IPS DF 6.9 (cell line): ENCODE results near the gene NUP85.

Source experiments
- DNase-seq: peaks from one replicate; pipeline ENCODE4 v3.0.0-alpha.2; 2013; ENCODE audit warnings: low read depth, low spot score
- H3K27ac ChIP-seq: one replicate; pipeline ENCODE4 v1.5.1; 2013; ENCODE audit warnings: low read length, control low read depth
- H3K27me3 ChIP-seq: 2 replicates; pipeline ENCODE4 v1.6.1; 2013; ENCODE audit warnings: mild to moderate bottlenecking, low read length; ENCODE audit not compliant: control insufficient read depth, insufficient read depth
- H3K36me3 ChIP-seq: 2 replicates; pipeline ENCODE4 v1.6.1; 2013; ENCODE audit warnings: low read length; ENCODE audit not compliant: control insufficient read depth, insufficient read depth
- H3K4me1 ChIP-seq: 2 replicates; pipeline ENCODE4 v1.6.1; 2013; ENCODE audit warnings: low read length; ENCODE audit not compliant: control insufficient read depth, insufficient read depth
- H3K4me3 ChIP-seq: 2 replicates; pipeline ENCODE4 v1.5.1; 2013; ENCODE audit warnings: mild to moderate bottlenecking, low read length
- H3K9me3 ChIP-seq: 2 replicates; pipeline ENCODE4 v1.6.1; 2013; ENCODE audit warnings: low read length, inconsistent platforms; ENCODE audit not compliant: control insufficient read depth, insufficient read depth
- WGBS: extraction: QIAGEN DNeasy Blood & Tissue Kit; methylation state at CpG from one replicate; pipeline ENCODE4 v1.1.7; 2013; ENCODE audit warnings: mixed read lengths, missing lambda C conversion rate; ENCODE audit not compliant: insufficient read length, insufficient coverage; 5-methylcytosine and 5-hydroxymethylcytosine counted together

NUP85 gene

GRCh38 chr17:75231071-75231470 is 25.6 kb downstream of the NUP85 start:
- Histone ChIP-seq H3K27ac (no peak overlapping the region), H3K4me3 (no peak overlapping the region), H3K36me3 (peaks cover 40% of the 10 kb centered on the region), H3K9me3 (no peaks in the 10 kb centered on the region), H3K27me3 (no peaks in the 10 kb centered on the region), H3K4me1 (no peaks in the 10 kb centered on the region)
- no CpG with 5 or more reads among the region's 8 CpGs for WGBS
- DNase-seq, result no peak

GRCh38 chr17:75231741-75232464 is 26.4 kb downstream of the NUP85 start:
- DNase-seq, result no peak
- no CpG with 5 or more reads among the region's 18 CpGs for WGBS
- no peak overlapping the region for H3K27ac ChIP-seq
- no peaks in the 10 kb centered on the region for H3K9me3 ChIP-seq
- no peaks in the 10 kb centered on the region for H3K27me3 ChIP-seq
- H3K36me3 ChIP-seq, result peaks cover 39% of the 10 kb centered on the region
- no peaks in the 10 kb centered on the region for H3K4me1 ChIP-seq
- no peak overlapping the region for H3K4me3 ChIP-seq

GRCh38 chr17:75232786-75233185 is 27.3 kb downstream of the NUP85 start:
- DNase-seq, result no peak
- Histone ChIP-seq H3K36me3 (peaks cover 45% of the 10 kb centered on the region), H3K4me3 (no peak overlapping the region), H3K4me1 (no peaks in the 10 kb centered on the region), H3K27ac (no peak overlapping the region), H3K9me3 (no peaks in the 10 kb centered on the region), H3K27me3 (no peaks in the 10 kb centered on the region)
- WGBS, result no CpG with 5 or more reads among the region's 13 CpGs

- no peak for DNase-seq
- H3K9me3 ChIP-seq, result no peaks in the 10 kb centered on the region
- H3K36me3 ChIP-seq, result peaks cover 52% of the 10 kb centered on the region
- no peaks in the 10 kb centered on the region for H3K4me1 ChIP-seq
- no peak overlapping the region for H3K27ac ChIP-seq
- H3K27me3 ChIP-seq, result no peaks in the 10 kb centered on the region
- no peak overlapping the region for H3K4me3 ChIP-seq
- WGBS, result no CpG with 5 or more reads among the region's 12 CpGs
Measured at GRCh38 chr17:75237100-75238014, 31.9 kb downstream of the NUP85 start.

- H3K27me3 ChIP-seq, result no peaks in the 10 kb centered on the region
- H3K4me3 ChIP-seq, result no peak overlapping the region
- no peak for DNase-seq
- no peaks in the 10 kb centered on the region for H3K9me3 ChIP-seq
- H3K4me1 ChIP-seq, result no peaks in the 10 kb centered on the region
- no peak overlapping the region for H3K27ac ChIP-seq
- no CpG with 5 or more reads among the region's 11 CpGs for WGBS
- H3K36me3 ChIP-seq, result peaks cover 50% of the 10 kb centered on the region
Measured at GRCh38 chr17:75238020-75238580, 32.6 kb downstream of the NUP85 start.

- WGBS, result no CpG with 5 or more reads among the region's 13 CpGs
Measured at GRCh38 chr17:75238684-75239191, 33.3 kb downstream of the NUP85 start.

GRCh38 chr17:75239214-75239613 is 33.7 kb downstream of the NUP85 start:
- Histone ChIP-seq H3K4me1 (no peaks in the 10 kb centered on the region), H3K27me3 (no peaks in the 10 kb centered on the region), H3K27ac (no peak overlapping the region), H3K9me3 (no peaks in the 10 kb centered on the region), H3K4me3 (no peak overlapping the region), H3K36me3 (peaks cover 57% of the 10 kb centered on the region)
- no peak for DNase-seq
- WGBS, result no CpG with 5 or more reads among the region's 12 CpGs

More at GRCh38 chr17:75238684-75239191, 33.3 kb downstream of the NUP85 start:
- Histone ChIP-seq H3K27me3 (no peaks in the 10 kb centered on the region), H3K36me3 (peaks cover 56% of the 10 kb centered on the region), H3K9me3 (no peaks in the 10 kb centered on the region), H3K4me1 (no peaks in the 10 kb centered on the region), H3K4me3 (no peak overlapping the region), H3K27ac (no peak overlapping the region)
- DNase-seq, result peak; percentile 57

GRCh38 chr17:75239778-75240393 is 34.4 kb downstream of the NUP85 start:
- no peak for DNase-seq
- Histone ChIP-seq H3K9me3 (no peaks in the 10 kb centered on the region), H3K4me3 (no peak overlapping the region), H3K4me1 (no peaks in the 10 kb centered on the region), H3K36me3 (peaks cover 52% of the 10 kb centered on the region), H3K27ac (no peak overlapping the region), H3K27me3 (no peaks in the 10 kb centered on the region)
- no CpG with 5 or more reads among the region's 23 CpGs for WGBS

- no CpG with 5 or more reads among the region's 23 CpGs for WGBS
- H3K4me3 ChIP-seq, result no peak overlapping the region
- no peaks in the 10 kb centered on the region for H3K27me3 ChIP-seq
- H3K27ac ChIP-seq, result no peak overlapping the region
- DNase-seq, result no peak
- no peaks in the 10 kb centered on the region for H3K9me3 ChIP-seq
- peaks cover 50% of the 10 kb centered on the region for H3K36me3 ChIP-seq
- no peaks in the 10 kb centered on the region for H3K4me1 ChIP-seq
Measured at GRCh38 chr17:75240394-75241142, 35.1 kb downstream of the NUP85 start.

- Histone ChIP-seq H3K4me3 (no peak overlapping the region), H3K27me3 (no peaks in the 10 kb centered on the region), H3K4me1 (no peaks in the 10 kb centered on the region), H3K36me3 (peaks cover 53% of the 10 kb centered on the region), H3K27ac (no peak overlapping the region), H3K9me3 (no peaks in the 10 kb centered on the region)
- WGBS, result no CpG with 5 or more reads among the region's 7 CpGs
- no peak for DNase-seq
Measured at GRCh38 chr17:75241143-75241430, 35.6 kb downstream of the NUP85 start.
